CD1c-positive myeloid dendritic cell (primary cell): Measurements from ENCODE around the gene ADCY5.
"Not testable (repeated sequence)": the region's sequence is repeated elsewhere in the genome, so short reads cannot be mapped to it uniquely, and the experiment has no call there.

Experiments used
- DNase-seq: peaks from one replicate; pipeline ENCODE4 v3.0.0-alpha.2; 2016; ENCODE audit errors: extremely low spot score

The ADCY5 gene

GRCh38 chr3:123448536-123449101, at the start of gene ADCY5:
ADCY5 (minus strand) TSS chr3:123449090; CDS start chr3:123448545, 545 bp downstream.
- no peak for DNase-seq

- DNase-seq = no peak
Measured at GRCh38 chr3:123493912-123494311, 45.0 kb upstream of the ADCY5 start.

- no peak for DNase-seq
Measured at GRCh38 chr3:123491966-123492587, 43.2 kb upstream of the ADCY5 start.

GRCh38 chr3:123489400-123490004, 40.6 kb upstream of the ADCY5 start:
- DNase-seq = peak; percentile 51

GRCh38 chr3:123488645-123489347, 39.9 kb upstream of the ADCY5 start:
- no peak for DNase-seq

GRCh38 chr3:123487063-123487462, 38.2 kb upstream of the ADCY5 start:
- not testable (repeated sequence) for DNase-seq

GRCh38 chr3:123486460-123486859, 37.6 kb upstream of the ADCY5 start:
- DNase-seq = no peak

GRCh38 chr3:123485551-123485950, 36.7 kb upstream of the ADCY5 start:
- no peak for DNase-seq

- no peak for DNase-seq
Measured at GRCh38 chr3:123483146-123483545, 34.3 kb upstream of the ADCY5 start.

- no peak for DNase-seq
Measured at GRCh38 chr3:123481722-123482457, 33.0 kb upstream of the ADCY5 start.

GRCh38 chr3:123481071-123481470, 32.2 kb upstream of the ADCY5 start:
- DNase-seq = no peak

- DNase-seq = no peak
Measured at GRCh38 chr3:123480428-123480827, 31.5 kb upstream of the ADCY5 start.

- no peak for DNase-seq
Measured at GRCh38 chr3:123479891-123480290, 31.0 kb upstream of the ADCY5 start.

GRCh38 chr3:123478314-123478713, 29.4 kb upstream of the ADCY5 start:
- DNase-seq = no peak

- DNase-seq = no peak
Measured at GRCh38 chr3:123476967-123477750, 28.3 kb upstream of the ADCY5 start.

- no peak for DNase-seq
Measured at GRCh38 chr3:123475786-123476185, 26.9 kb upstream of the ADCY5 start.

GRCh38 chr3:123471106-123471505, 22.2 kb upstream of the ADCY5 start:
- no peak for DNase-seq

- no peak for DNase-seq
Measured at GRCh38 chr3:123469323-123469995, 20.6 kb upstream of the ADCY5 start.

- DNase-seq = no peak
Measured at GRCh38 chr3:123467046-123467445, 18.2 kb upstream of the ADCY5 start.

- no peak for DNase-seq
Measured at GRCh38 chr3:123464211-123464610, 15.3 kb upstream of the ADCY5 start.

- DNase-seq = no peak
Measured at GRCh38 chr3:123459862-123460261, 11.0 kb upstream of the ADCY5 start.
